A549 (cell line): ENCODE data around the gene OLFML3.

Experiments
- EP300 ChIP-seq, 2 experiments: fragments of >200 bp; sonication (Bioruptor Twin); formaldehyde crosslinking; IDR thresholded peaks; 2 replicates in 1 of 2; 3 replicates in 1 of 2; pipeline ENCODE4 v1.6.1; 2016 to 2017
- POLR2AphosphoS2 ChIP-seq: conservative IDR thresholded peaks from 2 replicates; pipeline ENCODE4 v1.6.1; 2012; ENCODE audit warnings: low read length, improper control_type of control experiment, inconsistent platforms
- RNF2 ChIP-seq: fragments of 200-600 bp; sonication (generic); IDR thresholded peaks from 2 replicates; pipeline ENCODE4 v1.6.1; 2016; ENCODE audit warnings: low read depth, mild to moderate bottlenecking, antibody characterized with exemption, moderate library complexity, borderline replicate concordance
- TF ChIP-seq, protein P1 (sequence below): fragments of >200 bp; sonication (Bioruptor Twin); formaldehyde crosslinking; IDR thresholded peaks from 3 replicates; pipeline ENCODE4 v1.5.1; 2016

DNA sequence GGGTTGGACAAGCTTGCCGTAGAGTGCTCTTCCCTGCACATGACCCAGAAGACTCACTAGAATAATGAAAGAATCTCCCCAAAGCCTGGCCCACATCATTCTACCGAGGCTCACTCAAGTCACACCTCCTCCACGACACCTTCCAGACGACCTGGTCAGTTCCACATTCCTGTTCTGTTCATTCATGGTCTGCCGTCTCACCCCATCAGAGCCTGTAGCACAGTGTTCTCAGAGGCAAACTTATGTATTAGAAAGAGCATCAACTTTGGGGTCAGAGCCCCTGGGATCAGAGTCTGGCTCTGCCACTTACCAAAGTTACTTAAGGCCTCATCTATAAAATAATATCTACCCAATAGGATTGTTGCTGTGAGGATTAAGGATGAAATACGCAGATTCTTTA lies 7.5 kb downstream of the OLFML3 start:
- TF ChIP-seq POLR2AphosphoS2 (no peak), EP300 (IDR thresholded peaks at IDR 0.05) (no peak), RNF2 (no peak)
- TF ChIP-seq, protein P1, sequence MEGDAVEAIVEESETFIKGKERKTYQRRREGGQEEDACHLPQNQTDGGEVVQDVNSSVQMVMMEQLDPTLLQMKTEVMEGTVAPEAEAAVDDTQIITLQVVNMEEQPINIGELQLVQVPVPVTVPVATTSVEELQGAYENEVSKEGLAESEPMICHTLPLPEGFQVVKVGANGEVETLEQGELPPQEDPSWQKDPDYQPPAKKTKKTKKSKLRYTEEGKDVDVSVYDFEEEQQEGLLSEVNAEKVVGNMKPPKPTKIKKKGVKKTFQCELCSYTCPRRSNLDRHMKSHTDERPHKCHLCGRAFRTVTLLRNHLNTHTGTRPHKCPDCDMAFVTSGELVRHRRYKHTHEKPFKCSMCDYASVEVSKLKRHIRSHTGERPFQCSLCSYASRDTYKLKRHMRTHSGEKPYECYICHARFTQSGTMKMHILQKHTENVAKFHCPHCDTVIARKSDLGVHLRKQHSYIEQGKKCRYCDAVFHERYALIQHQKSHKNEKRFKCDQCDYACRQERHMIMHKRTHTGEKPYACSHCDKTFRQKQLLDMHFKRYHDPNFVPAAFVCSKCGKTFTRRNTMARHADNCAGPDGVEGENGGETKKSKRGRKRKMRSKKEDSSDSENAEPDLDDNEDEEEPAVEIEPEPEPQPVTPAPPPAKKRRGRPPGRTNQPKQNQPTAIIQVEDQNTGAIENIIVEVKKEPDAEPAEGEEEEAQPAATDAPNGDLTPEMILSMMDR: no peak
